A673 (cell line): ENCODE measurements around the gene PEX7.

Experiments
- CTCF ChIP-seq: fragments of 300-800, 200-600 bp; sonication (generic); conservative IDR thresholded peaks from 2 replicates; pipeline ENCODE4 v1.5.1; 2017; ENCODE audit warnings: low read depth, mild to moderate bottlenecking, antibody characterized with exemption, low read length, moderate library complexity, mixed read lengths
- EZH2 ChIP-seq: fragments of 200-600 bp; sonication (generic); IDR thresholded peaks from 2 replicates; pipeline ENCODE4 v1.6.1; 2017; ENCODE audit warnings: borderline replicate concordance, low read depth, mild to moderate bottlenecking, mixed read lengths, antibody characterized with exemption, low read length; ENCODE audit not compliant: poor library complexity, severe bottlenecking

- TF ChIP-seq CTCF (no peak), EZH2 (no peak)
Observed at GRCh38 chr6:136952714-136953260, 130.4 kb downstream of the PEX7 start.
